Osteoblast (primary cell): Measurements from ENCODE around the gene DAPP1. TPM values are rescaled to one million over a fixed set of nuclear protein-coding genes. Genes with fewer than 3 reads are reported as not detected.

ENCODE experiments used
- DNase-seq: peaks from one replicate; pipeline ENCODE4 v3.0.0; 2011; ENCODE audit warnings: low spot score, mixed read lengths; ENCODE audit not compliant: insufficient read length; ENCODE audit errors: missing footprints
- H2AFZ ChIP-seq: 2 replicates; pipeline ENCODE4 v1.6.0; 2011; ENCODE audit warnings: mild to moderate bottlenecking, low read length
- H3K27ac ChIP-seq: 2 replicates; pipeline ENCODE4 v1.5.1; 2011; ENCODE audit warnings: mild to moderate bottlenecking, low read depth, low read length, moderate library complexity
- H3K27me3 ChIP-seq: 2 replicates; pipeline ENCODE4 v1.6.0; 2012; ENCODE audit warnings: mild to moderate bottlenecking, control low read depth, inconsistent platforms, low read length, moderate library complexity; ENCODE audit not compliant: insufficient read depth
- H3K36me3 ChIP-seq: 2 replicates; pipeline ENCODE4 v1.5.1; 2011; ENCODE audit warnings: mild to moderate bottlenecking, low read length, control low read depth, moderate library complexity; ENCODE audit not compliant: insufficient read depth
- H3K4me1 ChIP-seq: 2 replicates; pipeline ENCODE4 v1.5.1; 2011; ENCODE audit warnings: mild to moderate bottlenecking, low read length, control low read depth, moderate library complexity; ENCODE audit not compliant: insufficient read depth
- H3K4me2 ChIP-seq: 2 replicates; pipeline ENCODE4 v1.6.0; 2011; ENCODE audit warnings: mild to moderate bottlenecking, low read length; ENCODE audit not compliant: insufficient read depth
- H3K4me3 ChIP-seq: fragments of 200-600 bp; sonication (generic); 3 replicates; pipeline ENCODE4 v1.5.1; 2012; ENCODE audit warnings: mild to moderate bottlenecking, low read length, inconsistent platforms; ENCODE audit not compliant: insufficient read depth
- H3K79me2 ChIP-seq: 2 replicates; pipeline ENCODE4 v1.6.0; 2012; ENCODE audit warnings: mild to moderate bottlenecking, low read length, control low read depth, inconsistent platforms; ENCODE audit not compliant: insufficient read depth
- H3K9me3 ChIP-seq: 2 replicates; pipeline ENCODE4 v1.5.1; 2011; ENCODE audit warnings: low read depth, low read length, control low read depth
- H4K20me1 ChIP-seq: 2 replicates; pipeline ENCODE4 v1.6.0; 2012; ENCODE audit warnings: mild to moderate bottlenecking, low read length, control low read depth; ENCODE audit not compliant: insufficient read depth
- total RNA-seq: library from RNA; depleted of rRNA; stranded (reverse); fragments of >200 nt; gene quantifications from 2 replicates; pipeline ENCODE4 v1.2.3, GENCODE V29; 2012
- TF ChIP-seq, protein P1 (sequence below): IDR thresholded peaks from 2 replicates; pipeline ENCODE4 v1.5.1; 2011; ENCODE audit warnings: mild to moderate bottlenecking, low read depth, low read length, moderate library complexity; ENCODE audit errors: extremely low read depth

Gene DAPP1
- total RNA-seq, 1 donor = not detected

DNA sequence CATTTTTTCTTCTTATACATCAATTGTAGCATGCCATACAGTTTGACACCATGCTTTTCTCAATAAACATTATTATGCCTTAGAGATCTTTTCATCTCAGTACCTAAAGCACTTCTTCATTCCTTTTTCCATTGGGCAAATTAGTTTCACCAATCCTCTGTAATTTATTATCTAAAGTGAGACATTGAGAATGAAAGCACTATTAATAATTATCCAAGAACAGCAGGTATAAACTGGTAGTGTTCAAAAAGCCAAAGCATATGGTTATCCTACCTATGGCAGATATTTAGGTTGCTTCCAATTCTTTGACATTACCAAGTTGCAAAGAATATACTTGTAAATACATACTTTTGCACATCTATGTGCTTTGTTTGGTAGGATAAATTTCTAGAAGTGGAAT is 62.0 kb downstream of the DAPP1 start:
- no peaks in the 10 kb centered on the region for H3K9me3 ChIP-seq
- no peak for DNase-seq
- TF ChIP-seq, protein P1, sequence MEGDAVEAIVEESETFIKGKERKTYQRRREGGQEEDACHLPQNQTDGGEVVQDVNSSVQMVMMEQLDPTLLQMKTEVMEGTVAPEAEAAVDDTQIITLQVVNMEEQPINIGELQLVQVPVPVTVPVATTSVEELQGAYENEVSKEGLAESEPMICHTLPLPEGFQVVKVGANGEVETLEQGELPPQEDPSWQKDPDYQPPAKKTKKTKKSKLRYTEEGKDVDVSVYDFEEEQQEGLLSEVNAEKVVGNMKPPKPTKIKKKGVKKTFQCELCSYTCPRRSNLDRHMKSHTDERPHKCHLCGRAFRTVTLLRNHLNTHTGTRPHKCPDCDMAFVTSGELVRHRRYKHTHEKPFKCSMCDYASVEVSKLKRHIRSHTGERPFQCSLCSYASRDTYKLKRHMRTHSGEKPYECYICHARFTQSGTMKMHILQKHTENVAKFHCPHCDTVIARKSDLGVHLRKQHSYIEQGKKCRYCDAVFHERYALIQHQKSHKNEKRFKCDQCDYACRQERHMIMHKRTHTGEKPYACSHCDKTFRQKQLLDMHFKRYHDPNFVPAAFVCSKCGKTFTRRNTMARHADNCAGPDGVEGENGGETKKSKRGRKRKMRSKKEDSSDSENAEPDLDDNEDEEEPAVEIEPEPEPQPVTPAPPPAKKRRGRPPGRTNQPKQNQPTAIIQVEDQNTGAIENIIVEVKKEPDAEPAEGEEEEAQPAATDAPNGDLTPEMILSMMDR = no peak

DNA sequence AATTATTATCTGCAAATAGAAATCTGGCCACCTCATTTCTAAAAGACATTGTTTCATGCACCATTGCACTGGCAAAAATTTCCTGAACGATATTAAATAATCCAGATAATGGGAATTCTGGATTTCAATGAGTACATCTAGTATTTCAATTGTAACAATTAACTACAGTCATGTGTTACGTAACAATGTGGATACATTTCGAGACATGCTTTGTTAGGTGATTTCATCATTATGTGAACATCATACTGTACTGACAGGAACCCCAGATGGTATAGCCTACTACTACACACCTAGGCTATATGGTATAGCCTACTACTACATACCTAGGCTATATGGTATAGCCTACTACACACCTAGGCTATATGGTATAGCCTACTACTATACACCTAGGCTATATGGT is 62.8 kb downstream of the DAPP1 start:
- Histone ChIP-seq H3K9me3 (no peaks in the 10 kb centered on the region), H3K4me2 (no peak overlapping the region), H3K4me3 (no peak overlapping the region), H3K27me3 (no peaks in the 10 kb centered on the region), H3K79me2 (no peaks in the 10 kb centered on the region), H4K20me1 (peaks cover 2% of the 10 kb centered on the region), H2AFZ (no peak overlapping the region), H3K4me1 (no peaks in the 10 kb centered on the region), H3K36me3 (peaks cover 59% of the 10 kb centered on the region), H3K27ac (no peak overlapping the region)
- TF ChIP-seq, protein P1 = no peak
- DNase-seq = no peak

More for the DNA sequence above, 62.0 kb downstream of the DAPP1 start:
- Histone ChIP-seq H3K36me3 (peaks cover 50% of the 10 kb centered on the region), H3K27me3 (no peaks in the 10 kb centered on the region), H3K4me2 (no peak overlapping the region), H3K27ac (no peak overlapping the region), H3K4me1 (no peaks in the 10 kb centered on the region), H4K20me1 (peaks cover 2% of the 10 kb centered on the region), H3K79me2 (no peaks in the 10 kb centered on the region), H3K4me3 (no peak overlapping the region), H2AFZ (no peak overlapping the region)

DNA sequence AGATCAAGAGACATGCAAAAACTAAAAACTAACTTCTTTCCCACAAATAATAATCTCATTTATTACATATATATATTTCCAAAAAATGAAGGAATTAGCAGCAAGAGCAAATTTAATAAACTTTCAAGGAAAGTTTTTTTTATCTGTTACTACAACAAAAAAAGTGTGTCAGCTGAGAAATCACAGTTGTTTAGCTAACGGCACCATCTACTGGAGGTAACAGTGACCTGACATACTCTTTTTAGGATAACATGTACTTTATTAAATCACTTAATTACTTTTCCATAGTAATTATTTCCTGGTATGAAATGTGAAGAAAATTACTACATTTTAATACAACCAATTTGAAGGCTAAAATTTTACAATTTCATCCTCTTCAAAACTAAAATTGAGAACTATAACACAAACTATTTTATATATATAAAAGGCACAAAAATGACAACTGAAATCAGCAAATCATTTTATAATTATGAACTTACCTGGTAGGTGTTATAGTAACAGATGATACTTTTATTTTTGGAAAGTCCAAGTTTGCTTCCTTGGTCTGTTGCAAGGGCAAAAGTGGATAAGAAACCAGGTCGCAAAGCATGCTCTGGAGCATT is 68.5 kb downstream of the DAPP1 start:
- Histone ChIP-seq H3K27me3 (no peaks in the 10 kb centered on the region), H3K4me3 (no peak overlapping the region), H3K79me2 (peaks cover 21% of the 10 kb centered on the region), H3K4me1 (peaks cover 14% of the 10 kb centered on the region), H3K36me3 (peaks cover 46% of the 10 kb centered on the region), H2AFZ (no peak overlapping the region), H4K20me1 (no peaks in the 10 kb centered on the region), H3K9me3 (no peaks in the 10 kb centered on the region), H3K27ac (no peak overlapping the region), H3K4me2 (no peak overlapping the region)
- TF ChIP-seq, protein P1 = peak; percentile 45
- no peak for DNase-seq

DNA sequence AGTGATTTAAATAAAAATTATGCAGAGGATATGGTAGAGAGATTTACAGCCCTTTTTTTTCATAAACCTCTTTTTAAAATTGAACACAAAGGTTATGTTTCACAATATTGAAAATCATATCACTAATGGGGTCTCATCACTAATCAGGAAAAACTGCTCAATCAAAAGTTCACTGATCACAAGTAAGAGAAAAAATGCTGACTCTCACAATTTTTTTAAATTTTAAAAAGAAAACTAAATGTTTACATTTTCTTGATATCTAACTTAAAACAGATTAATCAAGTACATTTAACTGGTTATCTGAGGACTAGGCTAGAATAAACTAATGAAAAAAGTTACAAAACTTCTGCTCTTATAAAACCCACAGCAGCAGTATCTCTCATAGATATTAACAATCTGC is 69.1 kb downstream of the DAPP1 start:
- peak overlapping the region; percentile 14 for H3K4me2 ChIP-seq
- TF ChIP-seq, protein P1 = no peak
- no peaks in the 10 kb centered on the region for H4K20me1 ChIP-seq
- H3K9me3 ChIP-seq = no peaks in the 10 kb centered on the region
- no peak overlapping the region for H3K4me3 ChIP-seq
- no peak overlapping the region for H2AFZ ChIP-seq
- DNase-seq = no peak
- H3K27ac ChIP-seq = no peak overlapping the region
- H3K4me1 ChIP-seq = peaks cover 14% of the 10 kb centered on the region
- H3K36me3 ChIP-seq = peaks cover 41% of the 10 kb centered on the region
- H3K79me2 ChIP-seq = peaks cover 26% of the 10 kb centered on the region
- no peaks in the 10 kb centered on the region for H3K27me3 ChIP-seq
